RWPE1 (cell line): ENCODE measurements around the gene CDK5RAP2.
A peak's percentile ranks its signal among the peaks of the same experiment; 100 is the strongest.

Experiments
- CTCF ChIA-PET: fragments of 350-600 bp; sonication (Branson Sonifier 250); formaldehyde crosslinking; extraction: SDS; loops from one replicate; lab custom pipeline; 2021; lab: Yijun Ruan, JAX
- POLR2A ChIA-PET: fragments of 400-600 bp; formaldehyde crosslinking; extraction: SDS; loops from one replicate; lab custom pipeline; 2020; ENCODE audit warnings: antibody characterized with exemption; ENCODE audit not compliant: low non-redundant PET; lab: Yijun Ruan, JAX
- DNase-seq: peaks from one replicate; pipeline ENCODE4 v3.0.0; 2012; ENCODE audit warnings: low spot score
- H3K27ac ChIP-seq: fragments of 450-650 bp; 2 replicates; pipeline ENCODE4 v1.5.1; 2017
- TF ChIP-seq, protein P1 (sequence below): fragments of 450-650 bp; conservative IDR thresholded peaks from 2 replicates; pipeline ENCODE4 v1.5.1; 2017; ENCODE audit warnings: low read depth, mild to moderate bottlenecking

The CDK5RAP2 gene

GRCh38 chr9:120369608-120370220 is 210.3 kb downstream of the CDK5RAP2 start:
- no peak overlapping the region for H3K27ac ChIP-seq
- CTCF ChIA-PET: no interaction called here
- POLR2A ChIA-PET: no interaction called here
- TF ChIP-seq, protein P1, sequence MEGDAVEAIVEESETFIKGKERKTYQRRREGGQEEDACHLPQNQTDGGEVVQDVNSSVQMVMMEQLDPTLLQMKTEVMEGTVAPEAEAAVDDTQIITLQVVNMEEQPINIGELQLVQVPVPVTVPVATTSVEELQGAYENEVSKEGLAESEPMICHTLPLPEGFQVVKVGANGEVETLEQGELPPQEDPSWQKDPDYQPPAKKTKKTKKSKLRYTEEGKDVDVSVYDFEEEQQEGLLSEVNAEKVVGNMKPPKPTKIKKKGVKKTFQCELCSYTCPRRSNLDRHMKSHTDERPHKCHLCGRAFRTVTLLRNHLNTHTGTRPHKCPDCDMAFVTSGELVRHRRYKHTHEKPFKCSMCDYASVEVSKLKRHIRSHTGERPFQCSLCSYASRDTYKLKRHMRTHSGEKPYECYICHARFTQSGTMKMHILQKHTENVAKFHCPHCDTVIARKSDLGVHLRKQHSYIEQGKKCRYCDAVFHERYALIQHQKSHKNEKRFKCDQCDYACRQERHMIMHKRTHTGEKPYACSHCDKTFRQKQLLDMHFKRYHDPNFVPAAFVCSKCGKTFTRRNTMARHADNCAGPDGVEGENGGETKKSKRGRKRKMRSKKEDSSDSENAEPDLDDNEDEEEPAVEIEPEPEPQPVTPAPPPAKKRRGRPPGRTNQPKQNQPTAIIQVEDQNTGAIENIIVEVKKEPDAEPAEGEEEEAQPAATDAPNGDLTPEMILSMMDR: no peak
- no peak for DNase-seq

DNA sequence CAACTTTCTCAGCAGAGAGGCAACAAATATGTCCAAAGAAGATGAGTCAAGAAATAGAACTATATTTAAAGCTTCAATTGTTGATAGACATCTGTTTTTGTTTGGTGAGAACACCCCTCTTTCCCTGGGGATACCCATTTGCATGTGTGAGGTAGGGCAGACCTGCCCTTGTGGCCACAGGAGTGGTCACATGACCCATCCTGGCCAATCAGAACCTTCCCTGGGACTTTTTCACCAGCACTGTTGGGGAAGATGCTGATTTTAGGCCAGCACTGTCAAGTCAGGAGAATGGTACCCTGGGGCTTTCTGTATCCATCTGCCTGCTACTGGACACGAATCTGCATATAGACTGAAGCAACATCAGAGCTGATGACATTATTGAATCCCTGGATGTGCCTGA is 211.2 kb downstream of the CDK5RAP2 start:
- TF ChIP-seq, protein P1: no peak
- H3K27ac ChIP-seq: no peak overlapping the region
- CTCF ChIA-PET: no interaction called here
- peak; percentile 44 for DNase-seq
- POLR2A ChIA-PET: no interaction called here

GRCh38 chr9:120366644-120367019 is 213.3 kb downstream of the CDK5RAP2 start:
- POLR2A ChIA-PET: no interaction called here
- peak overlapping the region; percentile 37; the same call in 1 of the 2 replicates for H3K27ac ChIP-seq
- TF ChIP-seq, protein P1: no peak
- peak; percentile 84 for DNase-seq
- CTCF ChIA-PET: no interaction called here

DNA sequence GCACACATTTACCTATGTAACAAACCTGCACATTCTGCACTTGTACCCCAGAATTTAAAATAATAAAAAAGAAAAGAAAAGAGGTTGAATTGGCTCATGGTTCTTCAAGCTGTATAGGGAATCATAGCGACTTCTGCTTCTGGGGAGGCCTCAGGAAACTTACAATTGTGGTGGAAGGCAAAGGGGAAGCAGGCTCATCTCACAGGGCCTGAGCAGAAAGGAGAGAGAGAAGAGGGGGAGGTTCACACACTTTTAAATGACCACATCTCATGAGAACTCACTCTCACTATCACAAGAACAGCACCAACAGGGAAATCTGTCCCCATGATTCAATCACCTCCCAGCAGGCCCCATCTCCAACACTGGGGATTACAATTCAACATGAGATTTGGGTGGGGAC is 214.6 kb downstream of the CDK5RAP2 start:
- ChIA-PET POLR2A (no interaction called here), CTCF (no interaction called here)
- DNase-seq: no peak

GRCh38 chr9:120363697-120364096 is 216.3 kb downstream of the CDK5RAP2 start:
- POLR2A ChIA-PET: no interaction called here
- no peak overlapping the region for H3K27ac ChIP-seq
- TF ChIP-seq, protein P1: no peak
- no peak for DNase-seq
- CTCF ChIA-PET: no interaction called here

More for the DNA sequence above, 214.6 kb downstream of the CDK5RAP2 start:
- TF ChIP-seq, protein P1: no peak
- H3K27ac ChIP-seq: no peak overlapping the region

DNA sequence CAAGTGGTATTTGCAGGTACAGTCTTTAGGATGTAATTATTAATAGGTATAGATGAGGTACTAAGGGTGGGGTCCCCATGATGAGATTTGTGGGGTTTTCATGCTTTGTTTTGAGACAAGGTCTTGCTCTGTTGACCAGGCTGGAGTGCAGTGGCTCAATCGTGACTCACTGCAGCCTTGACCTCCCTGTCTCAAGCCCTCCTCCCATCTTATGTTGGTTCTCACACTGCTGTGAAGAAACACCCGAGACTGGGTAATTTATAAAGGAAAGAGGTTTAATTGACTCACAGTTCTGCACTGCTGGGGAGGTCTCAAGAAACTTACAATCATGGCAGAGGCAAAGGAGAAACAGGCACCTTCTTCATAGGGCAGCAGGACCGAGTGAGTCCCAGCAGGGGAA is 217.5 kb downstream of the CDK5RAP2 start:
- TF ChIP-seq, protein P1: no peak
- ChIA-PET CTCF (interaction anchor here (0.6 kb wide), 1 partner anchor 40 kb away, joined by 3 read pairs; no protein-coding TSS in a partner anchor), POLR2A (no interaction called here)
- DNase-seq: no peak
- no peak overlapping the region for H3K27ac ChIP-seq
